GM19351 (cell line): ENCODE results near the gene EXTL2.
"Not testable (repeated sequence)": the region's sequence is repeated elsewhere in the genome, so short reads cannot be mapped to it uniquely, and the experiment has no call there.

Experiments
- ATAC-seq: cut with Tn5 transposase; IDR thresholded peaks from one replicate; pipeline ENCODE4 v1.9.1; 2021; ENCODE audit warnings: mild to moderate bottlenecking, moderate library complexity; ENCODE audit not compliant: unreplicated experiment

EXTL2 gene

GRCh38 chr1:100861379-100861778, 33.3 kb downstream of the EXTL2 start:
- ATAC-seq, result no peak

- ATAC-seq, result no peak
These were observed 34.1 kb downstream of the EXTL2 start for GRCh38 chr1:100860397-100860991.

- ATAC-seq, result not testable (repeated sequence)
These were observed 39.5 kb downstream of the EXTL2 start for GRCh38 chr1:100855116-100855515.

- no peak for ATAC-seq
These were observed 41.7 kb downstream of the EXTL2 start for GRCh38 chr1:100852976-100853375.

GRCh38 chr1:100851726-100852125, 42.9 kb downstream of the EXTL2 start:
- no peak for ATAC-seq

GRCh38 chr1:100847361-100848082, 47.1 kb downstream of the EXTL2 start:
- ATAC-seq, result no peak

- not testable (repeated sequence) for ATAC-seq
These were observed 51.5 kb downstream of the EXTL2 start for GRCh38 chr1:100843160-100843559.

GRCh38 chr1:100835866-100836842, 58.5 kb downstream of the EXTL2 start:
- no peak for ATAC-seq

GRCh38 chr1:100834777-100835660, 59.6 kb downstream of the EXTL2 start:
- ATAC-seq, result peak; percentile 82

- no peak for ATAC-seq
These were observed 61.8 kb downstream of the EXTL2 start for GRCh38 chr1:100832694-100833428.

GRCh38 chr1:100825666-100826065, 69.0 kb downstream of the EXTL2 start:
- not testable (repeated sequence) for ATAC-seq
